Liver (tissue), 9 donors: ENCODE measurements around the gene CNTF. TPM values are rescaled to one million over a fixed set of nuclear protein-coding genes. Genes with fewer than 3 reads are reported as not detected.

ENCODE experiments used
- DNase-seq: peaks from one replicate; pipeline ENCODE4 v3.0.0-alpha.2; 2017; ENCODE audit warnings: low spot score
- H3K27ac ChIP-seq, 2 donors: one replicate each; pipeline ENCODE4 v1.7.0; 2013; ENCODE audit warnings: inconsistent platforms in 2 of 2, low read length in 2 of 2, control low read depth in 1 of 2, low read depth in 1 of 2, mild to moderate bottlenecking in 1 of 2
- H3K27me3 ChIP-seq, 4 donors: one replicate each; pipeline versions ENCODE4 v1.6.1 to v1.7.0; 2013; ENCODE audit warnings: low read length in 3 of 4, inconsistent platforms in 1 of 4, mild to moderate bottlenecking in 1 of 4, moderate library complexity in 1 of 4; ENCODE audit not compliant: control insufficient read depth in 4 of 4, insufficient read depth in 4 of 4
- H3K36me3 ChIP-seq, 4 donors: one replicate each; pipeline versions ENCODE4 v1.6.1 to v1.7.0; 2013; ENCODE audit warnings: low read length in 3 of 4, mild to moderate bottlenecking in 3 of 4, low read depth in 1 of 4, moderate library complexity in 1 of 4; ENCODE audit not compliant: control insufficient read depth in 4 of 4, insufficient read depth in 3 of 4
- H3K4me1 ChIP-seq, 4 donors: one replicate each; pipeline versions ENCODE4 v1.6.1 to v1.7.0; 2013; ENCODE audit warnings: low read length in 3 of 4, mild to moderate bottlenecking in 3 of 4, moderate library complexity in 1 of 4; ENCODE audit not compliant: control insufficient read depth in 4 of 4, insufficient read depth in 4 of 4
- H3K4me3 ChIP-seq, 3 donors: one replicate each; pipeline versions ENCODE4 v1.6.1 to v1.7.0; 2013; ENCODE audit warnings: low read length in 3 of 3, control low read depth in 1 of 3, low read depth in 1 of 3, mild to moderate bottlenecking in 1 of 3
- H3K9ac ChIP-seq, 2 donors: one replicate each; pipeline ENCODE4 v1.7.0; 2013; ENCODE audit warnings: low read length in 2 of 2, mild to moderate bottlenecking in 2 of 2, moderate library complexity in 2 of 2, control low read depth in 1 of 2, low read depth in 1 of 2
- H3K9me3 ChIP-seq, 4 donors: one replicate each; pipeline versions ENCODE4 v1.6.1 to v1.7.0; 2013; ENCODE audit warnings: low read length in 3 of 4; ENCODE audit not compliant: control insufficient read depth in 4 of 4
- EGR1 ChIP-seq, 2 donors: IDR thresholded peaks; 2 replicates each; pipeline ENCODE4 v1.6.1; 2016 to 2018; ENCODE audit warnings: antibody characterized with exemption in 2 of 2, low read depth in 2 of 2
- FOXA1 ChIP-seq: IDR thresholded peaks from 2 replicates; pipeline ENCODE4 v1.6.1; 2016; ENCODE audit warnings: antibody characterized with exemption
- FOXA2 ChIP-seq: IDR thresholded peaks from 2 replicates; pipeline ENCODE4 v1.6.1; 2016; ENCODE audit warnings: antibody characterized with exemption
- GABPA ChIP-seq, 2 donors: IDR thresholded peaks in 1 of 2; conservative IDR thresholded peaks in 1 of 2; 2 replicates each; pipeline ENCODE4 v1.6.1; 2016; ENCODE audit warnings: antibody characterized with exemption in 2 of 2, mild to moderate bottlenecking in 1 of 2, moderate library complexity in 1 of 2
- RAD21 ChIP-seq, 2 donors: IDR thresholded peaks; 2 replicates each; pipeline ENCODE4 v1.6.1; 2016; ENCODE audit warnings: antibody characterized with exemption in 2 of 2, mild to moderate bottlenecking in 2 of 2
- RXRA ChIP-seq, 2 donors: IDR thresholded peaks; 2 replicates each; pipeline ENCODE4 v1.6.1; 2017 to 2018; ENCODE audit warnings: antibody characterized with exemption in 2 of 2, mild to moderate bottlenecking in 1 of 2
- TAF1 ChIP-seq: conservative IDR thresholded peaks from 2 replicates; pipeline ENCODE4 v1.6.1; 2016; ENCODE audit warnings: antibody characterized with exemption, mild to moderate bottlenecking
- YY1 ChIP-seq: IDR thresholded peaks from 2 replicates; pipeline ENCODE4 v1.6.1; 2016; ENCODE audit warnings: antibody characterized with exemption, mild to moderate bottlenecking
- WGBS: extraction: QIAGEN DNeasy Blood & Tissue Kit; methylation state at CpG from one replicate; pipeline ENCODE4 v1.1.7; 2013; 5-methylcytosine and 5-hydroxymethylcytosine counted together
- polyA plus RNA-seq, 2 donors: library from polyadenylated mRNA; stranded (reverse) in 1 of 2; unstranded in 1 of 2; fragments of 200-250 nt in 1 of 2; fragments of >200 nt in 1 of 2; fragmentation: Nextera tagmentation in 1 of 2; extraction: Ambion mirVana in 1 of 2; gene quantifications; one replicate each; pipeline versions ENCODE4 v1.2.1 to v1.2.3, GENCODE V29; 2013 to 2015
- total RNA-seq, 2 donors: library from RNA; depleted of rRNA; stranded (reverse); fragments of >200 nt; gene quantifications; one replicate each; pipeline ENCODE4 v1.2.3, GENCODE V29; 2014
- TF ChIP-seq, protein P1 (sequence below): IDR thresholded peaks from 2 replicates; pipeline ENCODE4 v1.6.1; 2016; ENCODE audit warnings: antibody characterized with exemption
- TF ChIP-seq, protein P2 (sequence below): IDR thresholded peaks from 2 replicates; pipeline ENCODE4 v1.6.1; 2016; ENCODE audit warnings: antibody characterized with exemption
- TF ChIP-seq, protein P3 (sequence below): IDR thresholded peaks from 2 replicates; pipeline ENCODE4 v1.6.1; 2016; ENCODE audit warnings: antibody characterized with exemption
- donor health status: healthy.
- donor health status: healthy.
- donor health status: healthy.
- donor health status: healthy.
- donor health status: healthy.

The CNTF gene
- total and polyA plus RNA-seq, 4 donors = 0.18 to 3.8 (median 0.66) TPM

DNA sequence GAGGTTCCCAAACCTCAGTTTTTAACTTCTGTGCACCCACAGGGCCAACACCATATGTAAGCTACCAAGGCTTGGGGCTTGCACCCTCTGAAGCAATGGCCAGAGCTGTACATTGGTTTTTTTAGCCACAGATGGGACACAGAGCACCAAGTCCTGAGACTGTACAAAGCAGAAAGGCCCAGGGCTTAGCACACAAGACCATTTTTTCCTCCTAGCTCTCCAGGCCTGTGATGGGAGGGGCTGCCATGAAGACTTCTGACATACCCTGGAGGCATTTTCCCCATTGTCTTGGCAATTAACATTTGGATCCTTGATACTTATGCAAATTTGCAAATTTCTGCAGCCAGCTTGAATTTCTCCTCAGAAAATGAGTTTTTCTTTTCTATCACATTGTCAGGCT is 23.4 kb downstream of the CNTF start:
- H3K27me3 ChIP-seq = no peaks in the 10 kb centered on the region
- H3K4me3 ChIP-seq = no peak overlapping the region
- no peak overlapping the region for H3K27ac ChIP-seq
- TF ChIP-seq YY1 (no peak), RXRA (IDR thresholded peaks at IDR 0.05) (no peak), RAD21 (IDR thresholded peaks at IDR 0.05) (no peak), FOXA2 (no peak), TAF1 (no peak)
- H3K9ac ChIP-seq = no peak overlapping the region
- no peaks in the 10 kb centered on the region for H3K9me3 ChIP-seq
- no peaks in the 10 kb centered on the region for H3K36me3 ChIP-seq
- H3K4me1 ChIP-seq = no peaks in the 10 kb centered on the region
- no peak for DNase-seq

DNA sequence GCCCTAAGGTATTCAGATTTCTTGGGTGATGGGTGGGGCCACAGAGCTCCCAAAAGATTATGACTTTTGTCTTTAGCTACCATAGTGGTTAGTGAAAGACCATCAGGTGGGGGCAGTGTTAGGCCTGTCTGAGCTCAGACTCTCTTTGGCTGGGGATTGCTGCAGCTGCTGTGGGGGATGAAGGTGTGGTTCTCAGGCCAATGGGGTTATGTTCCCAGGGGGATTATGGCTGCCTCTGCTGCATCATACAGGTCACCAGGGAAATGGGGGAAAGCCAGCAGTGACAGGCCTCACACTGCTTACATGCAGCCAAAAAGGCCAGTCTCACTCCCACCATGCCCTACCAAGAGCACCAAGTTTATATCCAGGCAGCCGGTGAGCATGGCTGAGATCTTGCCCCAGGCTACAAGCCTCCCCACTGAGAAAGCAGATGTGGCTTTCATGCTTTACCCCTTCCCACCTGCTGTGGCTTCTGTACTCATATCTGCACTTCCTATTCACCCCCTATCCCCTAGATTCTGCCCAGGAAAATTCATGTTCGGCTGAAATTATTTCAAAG is 24.8 kb downstream of the CNTF start:
- no peak overlapping the region for H3K4me3 ChIP-seq
- H3K9me3 ChIP-seq = no peaks in the 10 kb centered on the region
- no peaks in the 10 kb centered on the region for H3K36me3 ChIP-seq
- H3K9ac ChIP-seq = no peak overlapping the region
- no peaks in the 10 kb centered on the region for H3K27me3 ChIP-seq
- TF ChIP-seq EGR1 (IDR thresholded peaks at IDR 0.05; ENCODE audit: low read depth in 2 of 2) (no peak), FOXA1 (no peak), FOXA2 (no peak)
- TF ChIP-seq, protein P1, sequence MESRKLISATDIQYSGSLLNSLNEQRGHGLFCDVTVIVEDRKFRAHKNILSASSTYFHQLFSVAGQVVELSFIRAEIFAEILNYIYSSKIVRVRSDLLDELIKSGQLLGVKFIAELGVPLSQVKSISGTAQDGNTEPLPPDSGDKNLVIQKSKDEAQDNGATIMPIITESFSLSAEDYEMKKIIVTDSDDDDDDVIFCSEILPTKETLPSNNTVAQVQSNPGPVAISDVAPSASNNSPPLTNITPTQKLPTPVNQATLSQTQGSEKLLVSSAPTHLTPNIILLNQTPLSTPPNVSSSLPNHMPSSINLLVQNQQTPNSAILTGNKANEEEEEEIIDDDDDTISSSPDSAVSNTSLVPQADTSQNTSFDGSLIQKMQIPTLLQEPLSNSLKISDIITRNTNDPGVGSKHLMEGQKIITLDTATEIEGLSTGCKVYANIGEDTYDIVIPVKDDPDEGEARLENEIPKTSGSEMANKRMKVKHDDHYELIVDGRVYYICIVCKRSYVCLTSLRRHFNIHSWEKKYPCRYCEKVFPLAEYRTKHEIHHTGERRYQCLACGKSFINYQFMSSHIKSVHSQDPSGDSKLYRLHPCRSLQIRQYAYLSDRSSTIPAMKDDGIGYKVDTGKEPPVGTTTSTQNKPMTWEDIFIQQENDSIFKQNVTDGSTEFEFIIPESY = no peak
- H3K27ac ChIP-seq = no peak overlapping the region
- DNase-seq = no peak
- no peaks in the 10 kb centered on the region for H3K4me1 ChIP-seq
- 90% methylated on average over 2 of the region's 2 CpGs for WGBS

DNA sequence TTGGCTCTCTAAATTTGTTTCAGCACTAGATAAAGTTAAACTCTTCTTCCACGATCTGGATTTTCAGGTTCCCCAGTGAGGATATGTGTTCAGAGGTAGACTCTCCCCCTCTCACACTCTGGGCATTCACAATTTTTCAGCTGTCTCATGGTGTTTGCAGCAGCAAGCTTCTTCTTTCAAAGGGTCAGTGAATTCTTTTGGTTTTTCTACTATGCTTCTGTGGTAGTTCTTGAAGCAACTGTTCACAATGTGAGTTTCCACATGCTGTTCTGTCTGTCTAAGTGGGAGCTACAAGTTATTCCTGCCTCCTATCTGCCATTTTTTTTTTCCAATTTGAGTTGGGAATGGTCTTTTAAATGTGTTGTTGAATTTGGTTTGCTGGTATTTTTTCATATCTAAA is 25.4 kb downstream of the CNTF start:
- TF ChIP-seq, protein P2, sequence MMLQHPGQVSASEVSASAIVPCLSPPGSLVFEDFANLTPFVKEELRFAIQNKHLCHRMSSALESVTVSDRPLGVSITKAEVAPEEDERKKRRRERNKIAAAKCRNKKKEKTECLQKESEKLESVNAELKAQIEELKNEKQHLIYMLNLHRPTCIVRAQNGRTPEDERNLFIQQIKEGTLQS = no peak
- TF ChIP-seq GABPA (IDR thresholded peaks at IDR 0.05 in 1 of 2, conservative IDR thresholded peaks at IDR 0.05 in 1 of 2) (no peak), FOXA2 (no peak), YY1 (no peak)
- TF ChIP-seq, protein P3, sequence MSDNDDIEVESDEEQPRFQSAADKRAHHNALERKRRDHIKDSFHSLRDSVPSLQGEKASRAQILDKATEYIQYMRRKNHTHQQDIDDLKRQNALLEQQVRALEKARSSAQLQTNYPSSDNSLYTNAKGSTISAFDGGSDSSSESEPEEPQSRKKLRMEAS = no peak
- TF ChIP-seq, protein P1 = no peak
- Histone ChIP-seq H3K27ac (no peak overlapping the region), H3K9ac (no peak overlapping the region), H3K4me3 (no peak overlapping the region), H3K36me3 (no peaks in the 10 kb centered on the region), H3K4me1 (no peaks in the 10 kb centered on the region), H3K9me3 (no peaks in the 10 kb centered on the region), H3K27me3 (no peaks in the 10 kb centered on the region)
- 88% methylated on average over 1 of the region's 1 CpG for WGBS
- no peak for DNase-seq
